ENCODE results near the gene TMBIM1. TPM values are rescaled to one million over a fixed set of nuclear protein-coding genes. Genes with fewer than 3 reads are reported as not detected.
"Not testable (repeated sequence)": the region's sequence is repeated elsewhere in the genome, so short reads cannot be mapped to it uniquely, and the experiment has no call there.

Gene TMBIM1
- polyA plus RNA-seq, 1 experiment = 206 TPM

DNA sequence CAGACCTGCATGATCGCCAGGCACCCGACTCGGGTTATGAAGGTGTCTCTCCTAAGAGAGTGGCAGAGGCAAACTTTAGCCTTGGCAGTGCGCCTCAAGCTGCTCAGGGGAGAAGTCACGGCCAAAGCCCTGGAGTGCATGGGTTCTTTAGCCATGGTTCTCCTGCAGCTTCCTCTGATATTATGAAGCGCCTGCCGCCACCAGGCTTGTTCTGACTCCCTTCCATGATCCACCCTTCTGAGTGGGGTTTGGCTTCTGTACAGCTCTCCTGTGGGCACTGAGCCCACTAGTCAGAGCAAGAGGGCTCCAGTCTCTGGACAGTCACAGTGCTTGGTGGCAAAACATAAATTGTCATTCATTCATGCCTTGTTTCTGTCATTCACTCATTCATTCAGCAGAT, 25.9 kb upstream of the TMBIM1 start:
- H3K36me3 ChIP-seq (ENCODE audit: control insufficient read depth, insufficient read depth, low read length) = no peaks in the 10 kb centered on the region
- ChIA-PET POLR2A (no interaction called here), CTCF (interaction anchor here (1.1 to 1.6 kb wide), 2 partner anchors 27 to 78 kb away, joined by 3 to 4 read pairs; no protein-coding TSS in a partner anchor)
- TF ChIP-seq, protein P1, sequence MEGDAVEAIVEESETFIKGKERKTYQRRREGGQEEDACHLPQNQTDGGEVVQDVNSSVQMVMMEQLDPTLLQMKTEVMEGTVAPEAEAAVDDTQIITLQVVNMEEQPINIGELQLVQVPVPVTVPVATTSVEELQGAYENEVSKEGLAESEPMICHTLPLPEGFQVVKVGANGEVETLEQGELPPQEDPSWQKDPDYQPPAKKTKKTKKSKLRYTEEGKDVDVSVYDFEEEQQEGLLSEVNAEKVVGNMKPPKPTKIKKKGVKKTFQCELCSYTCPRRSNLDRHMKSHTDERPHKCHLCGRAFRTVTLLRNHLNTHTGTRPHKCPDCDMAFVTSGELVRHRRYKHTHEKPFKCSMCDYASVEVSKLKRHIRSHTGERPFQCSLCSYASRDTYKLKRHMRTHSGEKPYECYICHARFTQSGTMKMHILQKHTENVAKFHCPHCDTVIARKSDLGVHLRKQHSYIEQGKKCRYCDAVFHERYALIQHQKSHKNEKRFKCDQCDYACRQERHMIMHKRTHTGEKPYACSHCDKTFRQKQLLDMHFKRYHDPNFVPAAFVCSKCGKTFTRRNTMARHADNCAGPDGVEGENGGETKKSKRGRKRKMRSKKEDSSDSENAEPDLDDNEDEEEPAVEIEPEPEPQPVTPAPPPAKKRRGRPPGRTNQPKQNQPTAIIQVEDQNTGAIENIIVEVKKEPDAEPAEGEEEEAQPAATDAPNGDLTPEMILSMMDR (IDR thresholded peaks at IDR 0.05; ENCODE audit: insufficient read depth, low read depth, low read length) = no peak
- H3K4me3 ChIP-seq (ENCODE audit: low read depth, low read length) = no peak overlapping the region
- no peaks in the 10 kb centered on the region for H3K27me3 ChIP-seq (ENCODE audit: control insufficient read depth, insufficient read depth, low read length)
- no peak for DNase-seq (ENCODE audit: low read depth)

DNA sequence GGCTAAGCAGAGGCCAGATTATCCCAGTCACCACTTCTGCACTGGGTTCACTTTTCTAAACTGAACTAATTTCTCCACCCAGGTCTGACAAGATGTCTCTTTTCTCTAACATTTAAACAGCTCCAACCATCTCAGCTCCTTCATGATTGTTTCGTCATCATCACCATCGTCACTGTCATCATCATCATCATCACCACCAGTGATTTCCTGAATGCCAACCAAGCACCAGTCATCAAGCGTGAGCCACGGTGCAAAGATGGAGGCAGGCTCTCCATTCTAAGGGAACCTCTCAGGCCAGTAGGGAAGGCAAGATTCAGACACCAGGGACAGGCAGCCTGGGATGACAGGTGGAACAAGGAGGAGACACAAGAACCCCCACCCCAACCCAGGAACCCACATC, 25.5 kb upstream of the TMBIM1 start:
- Histone ChIP-seq H3K36me3 (ENCODE audit: control insufficient read depth, insufficient read depth, low read length) (no peaks in the 10 kb centered on the region), H3K4me3 (ENCODE audit: low read depth, low read length) (no peak overlapping the region), H3K27me3 (ENCODE audit: control insufficient read depth, insufficient read depth, low read length) (no peaks in the 10 kb centered on the region)
- DNase-seq (ENCODE audit: low read depth) = no peak
- ChIA-PET CTCF (interaction anchor here (1.1 to 1.6 kb wide), 2 partner anchors 26 to 78 kb away, joined by 3 to 4 read pairs; no protein-coding TSS in a partner anchor), POLR2A (no interaction called here)
- TF ChIP-seq, protein P1 (IDR thresholded peaks at IDR 0.05; ENCODE audit: insufficient read depth, low read depth, low read length) = no peak

DNA sequence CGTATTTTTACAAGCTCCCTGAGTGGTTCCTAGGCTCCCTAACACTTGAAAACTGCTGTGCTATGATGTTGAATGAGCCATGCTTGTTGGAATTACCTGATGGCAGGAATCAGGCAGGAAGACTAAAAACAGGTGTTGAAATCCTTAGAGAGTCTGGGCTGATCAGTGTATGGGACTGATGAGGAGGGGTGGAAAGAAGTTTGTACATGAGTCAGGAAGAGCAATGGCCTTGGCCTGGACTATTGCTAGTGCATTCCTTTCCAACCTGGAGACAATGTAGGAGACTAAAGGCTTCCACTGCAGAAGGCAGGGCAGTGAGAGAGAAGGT, 25.0 kb upstream of the TMBIM1 start:
- TF ChIP-seq, protein P1 (IDR thresholded peaks at IDR 0.05; ENCODE audit: insufficient read depth, low read depth, low read length) = no peak
- H3K36me3 ChIP-seq (ENCODE audit: control insufficient read depth, insufficient read depth, low read length) = no peaks in the 10 kb centered on the region
- H3K4me3 ChIP-seq (ENCODE audit: low read depth, low read length) = no peak overlapping the region
- no peaks in the 10 kb centered on the region for H3K27me3 ChIP-seq (ENCODE audit: control insufficient read depth, insufficient read depth, low read length)
- ChIA-PET POLR2A (no interaction called here), CTCF (interaction anchor here (0.8 to 1.6 kb wide), 4 partner anchors 9 to 79 kb away, joined by 3 to 4 read pairs (median 4); no protein-coding TSS in a partner anchor)
- DNase-seq (ENCODE audit: low read depth) = no peak

DNA sequence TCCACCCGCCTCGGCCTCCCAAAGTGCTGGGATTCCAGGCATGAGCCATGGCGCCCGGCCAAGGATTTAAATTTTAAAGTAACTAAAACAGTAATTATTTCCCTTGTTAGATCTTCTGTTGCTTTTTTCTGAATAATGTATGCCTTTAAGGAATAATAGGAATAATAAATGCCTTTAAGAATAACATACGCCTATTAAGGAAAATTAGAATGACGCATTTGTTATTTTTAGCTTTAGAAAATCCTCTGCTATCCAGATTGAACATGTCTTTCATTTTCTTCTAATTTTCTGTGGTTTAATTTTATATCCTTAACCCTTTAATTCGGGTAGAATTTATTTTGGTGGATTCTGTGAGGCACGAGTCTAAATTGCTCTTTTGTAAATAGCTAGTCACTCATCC, 23.1 kb upstream of the TMBIM1 start:
- DNase-seq (ENCODE audit: low read depth) = no peak
- ChIA-PET CTCF (interaction anchor here (0.6 to 1.4 kb wide), 5 partner anchors 14 to 1756 kb away, joined by 3 to 8 read pairs (median 4); partner anchors contain the start of gene CATIP), POLR2A (no interaction called here)
- no peak overlapping the region for H3K4me3 ChIP-seq (ENCODE audit: low read depth, low read length)
- no peaks in the 10 kb centered on the region for H3K36me3 ChIP-seq (ENCODE audit: control insufficient read depth, insufficient read depth, low read length)
- TF ChIP-seq, protein P1 (IDR thresholded peaks at IDR 0.05; ENCODE audit: insufficient read depth, low read depth, low read length) = no peak
- H3K27me3 ChIP-seq (ENCODE audit: control insufficient read depth, insufficient read depth, low read length) = no peaks in the 10 kb centered on the region

DNA sequence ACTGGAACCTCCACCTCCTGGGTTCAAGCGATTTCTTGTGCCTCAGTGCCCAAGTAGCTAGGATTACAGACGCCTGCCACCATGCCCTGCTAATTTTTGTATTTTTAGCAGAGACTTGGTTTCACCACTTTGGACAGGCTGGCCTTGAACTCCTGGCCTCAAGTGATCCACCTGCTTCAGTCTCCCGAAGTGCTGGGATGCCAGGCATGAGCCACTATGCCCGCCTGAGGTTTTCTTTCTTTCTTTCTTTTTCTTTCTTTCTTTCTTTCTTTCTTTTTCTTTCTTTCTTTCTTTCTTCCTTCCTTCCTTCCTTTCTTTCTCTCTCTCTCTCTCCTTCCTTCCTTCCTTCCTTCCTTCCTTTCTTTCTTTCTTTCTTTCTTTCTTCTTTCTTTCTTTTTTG, 22.5 kb upstream of the TMBIM1 start:
- H3K36me3 ChIP-seq (ENCODE audit: control insufficient read depth, insufficient read depth, low read length); POLR2A ChIA-PET; H3K4me3 ChIP-seq (ENCODE audit: low read depth, low read length); DNase-seq (ENCODE audit: low read depth); H3K27me3 ChIP-seq (ENCODE audit: control insufficient read depth, insufficient read depth, low read length): not testable (repeated sequence)
- CTCF ChIA-PET = interaction anchor here (0.8 to 1.3 kb wide), 2 partner anchors 13 to 69 kb away, joined by 4 to 8 read pairs; no protein-coding TSS in a partner anchor

DNA sequence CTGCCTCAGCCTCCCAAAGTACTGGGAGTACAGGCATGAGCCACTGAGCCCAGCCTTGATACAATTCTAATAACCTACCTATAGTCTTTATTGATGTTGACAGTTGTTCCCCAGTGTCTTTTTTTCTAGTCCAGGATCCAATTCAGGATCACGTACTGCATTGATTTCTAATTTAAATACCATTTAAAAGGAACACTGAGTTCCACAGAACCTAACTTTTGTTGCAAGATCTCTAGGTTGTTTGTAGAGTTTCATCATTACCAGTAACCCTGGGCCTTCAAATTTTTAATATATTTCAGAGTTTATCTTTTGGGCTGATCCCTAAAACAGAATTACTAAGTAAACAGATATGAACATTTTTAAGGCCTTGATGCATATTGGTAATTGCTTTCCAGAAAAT, 21.1 kb upstream of the TMBIM1 start:
- POLR2A ChIA-PET = no interaction called here
- Histone ChIP-seq H3K27me3 (ENCODE audit: control insufficient read depth, insufficient read depth, low read length) (no peaks in the 10 kb centered on the region), H3K4me3 (ENCODE audit: low read depth, low read length) (no peak overlapping the region), H3K36me3 (ENCODE audit: control insufficient read depth, insufficient read depth, low read length) (no peaks in the 10 kb centered on the region)
- CTCF ChIA-PET = no interaction called here
- TF ChIP-seq, protein P1 (IDR thresholded peaks at IDR 0.05; ENCODE audit: insufficient read depth, low read depth, low read length) = no peak
- no peak for DNase-seq (ENCODE audit: low read depth)
